Hematopoietic multipotent progenitor cell treated with erythropoietin and hydrocortisone succinate and interleukin-3 and kit ligand, for 6 days (in vitro differentiated cells): Measurements from ENCODE around the gene CCER1.
A peak's percentile ranks its signal among the peaks of the same experiment; 100 is the strongest.

Experiments used
- DNase-seq: peaks from one replicate; pipeline ENCODE4 v3.0.0-alpha.2; 2015

Gene CCER1

DNA sequence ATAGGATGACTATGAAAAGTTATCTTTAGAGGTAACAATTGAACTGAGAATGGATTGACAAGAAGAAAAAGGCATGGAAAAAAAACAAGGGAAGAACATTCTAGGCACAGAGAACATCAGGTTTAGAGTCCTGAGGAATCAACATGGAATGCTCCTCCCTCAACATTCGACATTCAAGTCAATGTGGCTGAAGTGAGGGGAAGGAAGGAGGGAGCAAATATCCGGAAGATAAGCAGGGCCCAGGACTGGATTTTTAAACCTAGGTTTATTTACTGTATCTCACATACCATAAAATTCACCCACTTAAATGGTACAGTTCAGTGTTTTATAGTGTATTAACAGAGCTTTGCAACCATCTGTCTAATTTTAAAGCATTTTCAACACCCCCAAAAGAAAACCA lies 9.6 kb upstream of the CCER1 start:
- DNase-seq, result no peak

- no peak for DNase-seq
Measured at GRCh38 chr12:90963946-90964345, 9.0 kb upstream of the CCER1 start.

GRCh38 chr12:90961154-90961553 lies 6.2 kb upstream of the CCER1 start:
- DNase-seq, result no peak

DNA sequence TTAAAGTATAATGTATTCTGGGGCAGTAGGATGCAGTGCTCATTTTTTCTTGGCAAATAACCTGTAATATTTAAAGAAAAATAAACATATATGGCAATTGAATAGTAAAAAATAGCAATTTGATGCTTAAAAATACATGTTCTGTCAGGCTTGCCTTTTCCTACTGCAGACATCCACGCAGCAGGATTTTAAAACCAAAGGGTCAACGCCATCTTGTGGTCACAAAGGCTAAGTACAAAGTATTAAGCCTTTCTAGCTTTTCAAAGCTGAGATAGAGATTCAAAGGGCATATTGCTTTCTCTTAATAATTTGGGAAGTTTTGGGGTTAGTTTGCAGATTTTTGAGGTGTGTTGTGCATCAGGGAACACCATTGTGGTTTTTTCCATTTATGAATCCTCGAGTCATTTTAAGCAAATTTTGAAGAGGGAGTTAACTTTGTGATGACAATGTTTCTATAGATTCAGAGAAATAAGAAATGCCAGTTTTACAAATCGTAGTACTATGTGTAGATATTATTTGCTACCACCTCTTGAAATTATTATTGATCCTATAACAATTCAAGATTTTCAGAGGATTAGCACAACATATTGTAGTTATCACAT lies 4.7 kb upstream of the CCER1 start:
- DNase-seq, result peak; percentile 76

DNA sequence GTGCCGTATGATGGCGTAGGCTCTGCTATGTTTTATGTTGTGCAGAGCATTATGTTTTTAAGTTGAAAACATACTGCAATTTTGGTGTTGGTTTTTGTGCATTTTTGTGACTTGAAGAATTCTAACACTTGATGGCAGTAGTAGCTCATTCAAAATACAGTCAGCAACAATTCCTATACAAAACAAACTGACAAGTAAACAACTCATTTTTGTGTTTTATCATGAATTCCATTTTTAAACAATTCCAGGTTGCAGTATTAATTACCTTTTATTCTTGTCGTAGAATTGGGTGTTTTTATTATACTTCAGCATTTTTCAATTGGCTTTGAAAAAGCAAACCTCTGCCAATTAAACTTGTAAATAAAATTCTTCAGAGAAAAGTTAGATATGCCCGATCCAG lies 4.1 kb upstream of the CCER1 start:
- DNase-seq, result no peak

DNA sequence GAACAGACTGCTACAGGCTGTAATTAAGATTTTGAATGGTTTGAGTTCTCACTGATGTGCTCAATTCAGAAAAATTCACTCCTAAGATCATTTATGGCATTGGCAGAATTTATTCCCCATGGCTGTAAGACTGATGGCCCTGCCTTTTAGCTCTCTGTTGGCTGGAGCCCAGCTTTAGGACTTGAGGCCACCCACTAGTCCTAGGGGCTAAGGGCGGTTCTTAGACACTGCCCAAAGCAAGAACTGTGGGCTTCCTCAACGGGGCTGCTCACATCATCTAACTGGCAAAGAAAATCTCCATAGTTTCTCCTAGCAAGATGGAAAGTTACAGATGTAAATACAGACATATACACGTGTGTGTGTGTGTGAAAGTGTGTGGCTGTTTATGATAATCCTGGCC lies 3.4 kb upstream of the CCER1 start:
- no peak for DNase-seq

GRCh38 chr12:90954428-90954827 lies 548 bp downstream of the CCER1 start:
- no peak for DNase-seq

- peak; percentile 21 for DNase-seq
Measured at GRCh38 chr12:90953956-90954421, 987 bp downstream of the CCER1 start.

- no peak for DNase-seq
Measured at GRCh38 chr12:90951432-90952105, 3.4 kb downstream of the CCER1 start.

DNA sequence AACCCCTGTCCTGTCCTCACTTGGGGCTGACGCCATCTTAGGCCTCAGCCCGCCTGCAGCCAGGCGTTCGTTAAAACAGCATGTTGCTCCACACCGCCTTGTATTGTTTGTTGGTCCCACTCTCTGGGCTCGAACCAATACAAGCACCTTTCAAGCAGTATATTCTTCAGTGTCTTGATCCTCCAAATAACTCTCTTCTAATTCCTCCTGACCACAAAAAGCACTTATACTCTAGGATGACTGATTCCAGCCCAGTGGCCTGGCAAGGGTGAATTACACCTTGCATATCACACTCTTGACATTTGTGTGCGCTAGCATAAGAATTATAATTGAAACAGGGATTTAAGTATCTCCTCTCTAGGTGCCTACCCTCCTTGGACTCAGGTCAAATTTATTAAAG lies 7.1 kb downstream of the CCER1 start:
- no peak for DNase-seq

DNA sequence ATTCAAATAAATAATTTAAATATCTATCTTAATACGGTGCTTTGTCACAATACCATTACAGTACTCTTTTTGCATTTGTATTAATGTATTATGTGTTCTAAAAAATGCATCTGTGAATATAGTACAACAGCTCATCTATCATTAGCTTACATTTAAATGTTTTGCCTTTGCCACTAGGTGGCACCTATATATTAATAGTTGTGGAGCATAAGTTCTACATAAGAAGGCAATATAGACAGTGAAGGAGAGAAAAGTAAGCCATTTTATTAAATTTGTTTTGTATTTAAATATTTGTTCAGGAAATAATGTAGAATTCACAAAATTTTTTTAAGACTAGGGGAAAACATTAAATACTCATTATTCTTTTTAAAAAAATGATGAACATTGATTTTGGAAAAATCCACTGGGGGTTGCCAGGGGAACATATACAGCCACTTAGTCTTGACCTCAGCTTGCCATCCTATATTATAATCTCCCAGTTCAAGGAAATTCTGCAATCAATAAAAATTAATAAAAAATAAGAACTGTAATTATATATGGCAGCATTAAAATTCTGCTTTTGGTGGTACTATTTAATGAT lies 9.8 kb downstream of the CCER1 start:
- DNase-seq, result peak; percentile 76

DNA sequence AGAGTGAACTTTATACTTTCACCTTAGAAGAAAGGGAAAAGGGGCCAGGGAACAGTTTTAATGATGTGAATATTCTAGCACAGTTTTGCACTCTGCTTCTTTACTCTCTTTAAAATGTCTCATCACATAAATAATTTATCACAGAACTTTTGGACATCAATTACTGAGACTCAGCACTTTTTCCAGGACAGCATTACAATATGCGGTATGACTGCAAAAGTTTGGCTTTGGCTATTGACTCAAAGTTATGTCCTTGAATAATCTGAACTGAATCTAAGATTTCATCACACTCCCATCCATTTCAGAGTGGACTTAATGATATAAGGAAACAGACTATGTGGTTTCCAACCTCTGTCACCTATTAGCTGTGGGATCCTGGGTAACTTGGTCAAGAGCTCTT lies 11.7 kb downstream of the CCER1 start:
- no peak for DNase-seq

GRCh38 chr12:90940872-90941499 lies 14.0 kb downstream of the CCER1 start:
- peak; percentile 76 for DNase-seq

DNA sequence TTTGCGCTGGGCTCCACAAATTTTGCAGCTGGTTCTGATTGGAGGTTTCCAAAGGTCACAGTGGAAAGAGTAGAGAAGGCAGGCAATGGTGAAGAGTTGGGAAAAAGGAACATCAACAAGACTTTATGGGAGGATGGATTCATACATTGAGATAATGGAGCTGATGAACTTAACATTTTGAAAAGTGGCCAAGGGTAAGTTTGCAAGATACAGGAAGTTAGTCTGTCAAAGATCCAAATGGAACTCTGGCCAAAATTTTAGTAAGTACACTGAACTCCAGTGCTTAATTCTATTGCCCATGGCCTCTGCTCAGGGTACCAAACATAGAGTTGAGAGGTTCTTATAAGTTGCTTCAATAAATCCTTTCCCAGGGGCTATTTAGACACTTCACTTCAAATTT lies 15.6 kb downstream of the CCER1 start:
- no peak for DNase-seq

DNA sequence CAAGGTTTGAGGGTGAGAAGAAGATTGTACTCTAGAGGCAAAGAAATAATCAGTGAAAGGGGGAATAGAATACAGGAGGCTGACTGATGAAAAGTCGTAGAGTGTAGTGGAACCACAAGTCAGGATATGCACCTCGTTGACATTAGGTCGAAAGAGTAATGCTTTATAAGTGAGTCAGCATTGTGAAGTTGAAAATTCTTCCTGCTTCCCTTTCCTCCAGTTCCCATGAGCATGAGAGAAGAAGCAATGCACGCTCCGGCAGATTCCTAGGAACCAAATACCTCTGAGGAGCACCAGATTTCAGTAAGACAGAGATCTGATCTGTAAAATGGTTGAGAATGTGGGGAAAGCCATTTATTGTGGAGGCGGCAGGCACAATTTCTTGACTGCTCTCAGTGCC lies 16.5 kb downstream of the CCER1 start:
- no peak for DNase-seq

DNA sequence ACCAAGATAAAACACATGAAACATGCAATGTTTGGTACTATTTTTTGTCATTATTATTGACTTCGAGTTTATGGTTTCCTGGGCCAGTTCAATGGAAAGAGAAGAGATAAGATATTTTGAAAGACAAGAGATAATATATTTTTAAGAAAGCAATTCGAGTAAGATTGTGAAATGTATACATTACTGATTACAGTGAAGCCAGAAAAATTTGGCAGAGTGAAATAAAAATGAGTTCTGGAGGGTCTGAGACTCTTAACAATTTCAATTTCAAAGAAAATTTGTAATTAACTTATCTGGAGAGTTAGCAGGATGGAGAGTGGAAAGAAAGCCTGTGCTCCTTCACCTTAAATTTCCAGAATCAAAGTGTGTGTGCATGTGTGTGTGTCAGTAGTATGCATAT lies 17.3 kb downstream of the CCER1 start:
- DNase-seq, result peak; percentile 3

- DNase-seq, result peak; percentile 7
Measured at GRCh38 chr12:90936230-90937005, 18.6 kb downstream of the CCER1 start.

DNA sequence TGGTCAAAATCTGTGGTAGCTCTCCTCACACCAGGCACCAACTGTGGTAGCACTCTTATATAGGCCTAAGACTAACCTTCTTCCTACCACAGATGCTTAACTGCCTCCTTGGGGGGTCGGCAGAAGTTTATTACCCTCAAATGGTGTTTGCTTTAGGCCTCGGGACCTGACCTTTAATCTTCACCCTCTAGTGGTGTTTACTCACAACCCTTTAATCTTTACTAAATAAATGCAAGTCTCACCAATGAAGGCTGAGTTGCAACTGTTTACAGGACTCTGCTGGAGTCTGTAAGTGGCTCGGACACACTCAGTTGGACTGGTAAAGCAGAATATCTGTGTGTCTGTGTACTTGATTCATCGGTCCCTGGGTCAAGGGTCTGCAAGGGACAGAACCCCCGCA lies 29.4 kb downstream of the CCER1 start:
- no peak for DNase-seq

- no peak for DNase-seq
Measured at GRCh38 chr12:90924406-90924805, 30.6 kb downstream of the CCER1 start.

GRCh38 chr12:90922145-90922627 lies 32.8 kb downstream of the CCER1 start:
- DNase-seq, result no peak

DNA sequence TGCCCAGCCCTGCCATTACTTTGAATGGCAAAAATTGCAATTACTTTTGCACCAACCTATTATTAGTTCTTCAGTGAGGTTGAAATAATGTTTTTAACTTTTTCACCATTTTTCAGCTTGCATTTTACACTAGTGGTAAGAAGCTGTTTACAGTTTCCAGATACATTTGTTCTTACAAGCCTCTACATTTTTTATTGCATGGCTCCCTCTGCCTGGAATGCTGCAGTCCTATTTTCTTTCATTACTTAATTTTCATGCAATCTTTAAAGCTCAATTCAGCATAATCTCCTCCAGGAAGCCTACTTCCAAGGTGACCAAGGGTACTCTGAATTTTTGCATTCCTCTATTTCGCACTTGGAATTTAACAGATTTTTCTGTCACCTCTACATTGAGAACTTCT lies 33.4 kb downstream of the CCER1 start:
- no peak for DNase-seq

DNA sequence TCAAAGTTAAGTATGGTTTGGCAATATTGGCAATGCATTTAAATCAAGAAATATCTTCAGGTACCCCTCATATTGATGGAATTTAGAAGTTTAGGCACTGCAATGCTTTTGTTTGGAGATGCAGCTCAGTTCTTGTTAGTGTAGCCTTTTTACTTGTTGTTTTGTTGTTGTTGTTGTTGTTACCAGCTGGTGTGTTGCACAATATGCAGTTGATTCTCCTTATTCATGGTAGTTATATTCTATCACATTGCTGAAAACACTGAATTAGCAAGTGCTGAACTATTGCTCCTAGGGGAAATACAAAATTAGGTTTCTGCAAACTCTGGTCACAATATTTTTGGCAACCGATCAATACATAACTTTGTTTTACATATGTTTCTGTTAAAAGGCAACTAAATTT lies 34.8 kb downstream of the CCER1 start:
- DNase-seq, result no peak

GRCh38 chr12:90917431-90917830 lies 37.5 kb downstream of the CCER1 start:
- DNase-seq, result no peak
